Measurements from ENCODE around the gene SMIM21. TPM values are rescaled to one million over a fixed set of nuclear protein-coding genes. Genes with fewer than 3 reads are reported as not detected.

SMIM21 gene
- total RNA-seq, 1 donor from 2014 or later = not detected

- DNase-seq (ENCODE audit: low read depth, low spot score) = no peak
These were observed 50.2 kb downstream of the SMIM21 start for GRCh38 chr18:75377258-75377657.

GRCh38 chr18:75376004-75376403, 51.5 kb downstream of the SMIM21 start:
- no peak for DNase-seq (ENCODE audit: low read depth, low spot score)

GRCh38 chr18:75375341-75375740, 52.2 kb downstream of the SMIM21 start:
- no peak for DNase-seq (ENCODE audit: low read depth, low spot score)

GRCh38 chr18:75374466-75374865, 53.0 kb downstream of the SMIM21 start:
- no peak for DNase-seq (ENCODE audit: low read depth, low spot score)

GRCh38 chr18:75369026-75369721, 58.3 kb downstream of the SMIM21 start:
- DNase-seq (ENCODE audit: low read depth, low spot score) = no peak

GRCh38 chr18:75365837-75366236, 61.7 kb downstream of the SMIM21 start:
- DNase-seq (ENCODE audit: low read depth, low spot score) = no peak

GRCh38 chr18:75365254-75365629, 62.3 kb downstream of the SMIM21 start:
- no peak for DNase-seq (ENCODE audit: low read depth, low spot score)

- no peak for DNase-seq (ENCODE audit: low read depth, low spot score)
These were observed 62.8 kb downstream of the SMIM21 start for GRCh38 chr18:75364512-75365253.

GRCh38 chr18:75363446-75364225, 63.9 kb downstream of the SMIM21 start:
- DNase-seq (ENCODE audit: low read depth, low spot score) = no peak

GRCh38 chr18:75362435-75362834, 65.1 kb downstream of the SMIM21 start:
- DNase-seq (ENCODE audit: low read depth, low spot score) = no peak

GRCh38 chr18:75360941-75361340, 66.6 kb downstream of the SMIM21 start:
- DNase-seq (ENCODE audit: low read depth, low spot score) = no peak

- DNase-seq (ENCODE audit: low read depth, low spot score) = no peak
These were observed 67.3 kb downstream of the SMIM21 start for GRCh38 chr18:75360215-75360614.

Other genes with a start within 250 kb of the SMIM21 start
- 13.4 and 16.3 TPM in 2 replicates for gene PTGR3, start 218.6 kb downstream of the SMIM21 start, total RNA-seq
- 3.7 and 4.3 TPM in 2 replicates for gene TSHZ1, start 216.9 kb downstream of the SMIM21 start, total RNA-seq